GM23338 (cell line): ENCODE results near the gene CMPK1. TPM values are rescaled to one million over a fixed set of nuclear protein-coding genes. Genes with fewer than 3 reads are reported as not detected.

Source experiments
- ATAC-seq: fragments of 200-7000 bp; cut with Tn5 transposase; 3 replicates; pipeline ENCODE4 v1.9.1; 2020
- DNase-seq: peaks from one replicate; pipeline ENCODE4 v3.0.0-alpha.2; 2015; ENCODE audit warnings: low spot score
- H2AFZ ChIP-seq: fragments of 200-600 bp; sonication (generic); 2 replicates; pipeline ENCODE4 v1.8.0; 2016; ENCODE audit warnings: antibody characterized with exemption, mild to moderate bottlenecking, moderate library complexity
- H3F3A ChIP-seq: fragments of 200-600 bp; sonication (generic); replicated peaks from 2 replicates; pipeline ENCODE4 v1.8.0; 2017; ENCODE audit warnings: antibody characterized with exemption, mixed run types, low read depth
- H3K27ac ChIP-seq: fragments of 200-600 bp; sonication (generic); 2 replicates; pipeline ENCODE4 v1.6.1; 2016; ENCODE audit warnings: low read depth
- H3K27me3 ChIP-seq: fragments of 200-600 bp; sonication (generic); 2 replicates; pipeline ENCODE4 v1.8.0; 2016; ENCODE audit warnings: mild to moderate bottlenecking, mixed run types, moderate library complexity; ENCODE audit not compliant: insufficient read depth
- H3K36me3 ChIP-seq: fragments of 200-600 bp; sonication (generic); 2 replicates; pipeline ENCODE4 v1.8.0; 2016; ENCODE audit warnings: mild to moderate bottlenecking; ENCODE audit not compliant: insufficient read depth
- H3K4me1 ChIP-seq: fragments of 200-600 bp; sonication (generic); 2 replicates; pipeline ENCODE4 v1.8.0; 2016; ENCODE audit warnings: mild to moderate bottlenecking, moderate library complexity; ENCODE audit not compliant: insufficient read depth
- H3K4me2 ChIP-seq: fragments of 200-600 bp; sonication (generic); 2 replicates; pipeline ENCODE4 v1.7.1; 2017; ENCODE audit warnings: mixed run types
- H3K4me3 ChIP-seq: fragments of 200-600 bp; sonication (generic); 2 replicates; pipeline ENCODE4 v1.6.1; 2016; ENCODE audit warnings: mixed run types
- H3K79me2 ChIP-seq: fragments of 200-600 bp; sonication (generic); replicated peaks from 2 replicates; pipeline ENCODE4 v1.8.0; 2017; ENCODE audit warnings: mild to moderate bottlenecking; ENCODE audit not compliant: insufficient read depth
- H3K9me2 ChIP-seq: fragments of 200-600 bp; sonication (generic); 2 replicates; pipeline ENCODE4 v1.8.0; 2017; ENCODE audit not compliant: insufficient read depth
- H4K20me1 ChIP-seq: fragments of 200-600 bp; sonication (generic); replicated peaks from 2 replicates; pipeline ENCODE4 v1.8.0; 2017; ENCODE audit warnings: mild to moderate bottlenecking; ENCODE audit not compliant: insufficient read depth
- H3K27ac Mint-ChIP-seq: 2 replicates; pipeline ENCODE4 v1.8.0; 2020; ENCODE audit warnings: inconsistent platforms, mild to moderate bottlenecking, moderate library complexity, mixed read lengths
- H3K27me3 Mint-ChIP-seq: 3 replicates; pipeline ENCODE4 v1.8.0; 2022; ENCODE audit warnings: low read depth, mild to moderate bottlenecking, moderate library complexity, mixed read lengths, inconsistent platforms; ENCODE audit not compliant: insufficient read depth, poor library complexity
- H3K36me3 Mint-ChIP-seq: 3 replicates; pipeline ENCODE4 v1.8.0; 2021; ENCODE audit warnings: low read depth, mild to moderate bottlenecking, inconsistent platforms, moderate library complexity, mixed read lengths
- H3K4me1 Mint-ChIP-seq: 3 replicates; pipeline ENCODE4 v1.8.0; 2020; ENCODE audit warnings: mild to moderate bottlenecking, inconsistent platforms, mixed read lengths
- H3K4me3 Mint-ChIP-seq: 3 replicates; pipeline ENCODE4 v1.8.0; 2021; ENCODE audit warnings: moderate library complexity, mild to moderate bottlenecking, inconsistent platforms, mixed read lengths
- H3K9me3 Mint-ChIP-seq: 3 replicates; pipeline ENCODE4 v1.8.0; 2020; ENCODE audit warnings: moderate library complexity, mild to moderate bottlenecking, inconsistent platforms, mixed read lengths
- CTCF ChIP-seq, 2 experiments: fragments of 200-600 bp in 1 of 2; sonication (generic) in 1 of 2; conservative IDR thresholded peaks; 2 replicates each; pipeline versions ENCODE4 v1.5.1 to v1.6.1; 2016 to 2017; ENCODE audit warnings: antibody characterized with exemption in 2 of 2, low read depth in 2 of 2, mild to moderate bottlenecking in 2 of 2, moderate library complexity in 1 of 2
- EZH2 ChIP-seq: fragments of 200-600 bp; sonication (generic); IDR thresholded peaks from one replicate; pipeline ENCODE4 v1.8.0; 2017; ENCODE audit warnings: antibody characterized with exemption, mild to moderate bottlenecking, low read depth; ENCODE audit not compliant: unreplicated experiment
- EZH2phosphoT487 ChIP-seq: fragments of 200-600 bp; sonication (generic); IDR thresholded peaks from one replicate; pipeline ENCODE4 v1.8.1; 2018; ENCODE audit warnings: antibody characterized with exemption; ENCODE audit not compliant: unreplicated experiment
- JUNB ChIP-seq: IDR thresholded peaks from one replicate; pipeline ENCODE4 v1.6.1; 2016; ENCODE audit warnings: antibody characterized with exemption; ENCODE audit not compliant: unreplicated experiment
- NANOG ChIP-seq: IDR thresholded peaks from 2 replicates; pipeline ENCODE4 v1.6.1; 2016; ENCODE audit warnings: antibody characterized with exemption, borderline replicate concordance
- POLR2AphosphoS5 ChIP-seq: IDR thresholded peaks from 2 replicates; pipeline ENCODE4 v1.6.1; 2016; ENCODE audit warnings: antibody characterized with exemption, low read depth
- REST ChIP-seq: IDR thresholded peaks from one replicate; pipeline ENCODE4 v1.6.1; 2018; ENCODE audit warnings: antibody characterized with exemption; ENCODE audit not compliant: unreplicated experiment
- STAT1 ChIP-seq: IDR thresholded peaks from one replicate; pipeline ENCODE4 v1.6.1; 2016; ENCODE audit warnings: antibody characterized with exemption; ENCODE audit not compliant: unreplicated experiment
- ZNF114 ChIP-seq: fragments of 250-450 bp; sonication (Bioruptor Pico); IDR thresholded peaks from 2 replicates; pipeline ENCODE4 v1.5.0; 2020; ENCODE audit warnings: mild to moderate bottlenecking, moderate library complexity
- ZNF331 ChIP-seq: fragments of 250-450 bp; sonication (Bioruptor Pico); IDR thresholded peaks from 2 replicates; pipeline ENCODE4 v1.5.0; 2020; ENCODE audit warnings: low read depth, mild to moderate bottlenecking, moderate library complexity
- polyA plus RNA-seq: library from polyadenylated mRNA; unstranded; fragments of >200 nt; fragmentation: Nextera tagmentation; extraction: Ambion mirVana; gene quantifications from 2 replicates; pipeline ENCODE4 v1.2.1, GENCODE V29; 2016
- total RNA-seq: library from RNA; depleted of rRNA; stranded (reverse); fragments of >200 nt; shearing (Covaris generic); gene quantifications from 2 replicates; pipeline ENCODE4 v1.2.3, GENCODE V29; 2014

The CMPK1 gene
- total and polyA plus RNA-seq, 2 experiments from 2014 or later = 22.8 to 28.6 TPM

- TF ChIP-seq STAT1 (no peak), JUNB (no peak), EZH2phosphoT487 (no peak), EZH2 (no peak), ZNF331 (CRISPR knock-in tag) (no peak), POLR2AphosphoS5 (no peak), CTCF (conservative IDR thresholded peaks at IDR 0.05; ENCODE audit: low read depth in 2 of 2) (no peak), REST (no peak), NANOG (no peak)
- Histone ChIP-seq H3K27ac (no peak overlapping the region), H3F3A (no peaks in the 10 kb centered on the region), H3K4me2 (no peak overlapping the region), H3K4me3 (no peak overlapping the region), H4K20me1 (no peaks in the 10 kb centered on the region), H3K4me1 (no peaks in the 10 kb centered on the region), H3K27me3 (no peaks in the 10 kb centered on the region), H3K79me2 (no peaks in the 10 kb centered on the region), H3K36me3 (no peaks in the 10 kb centered on the region), H2AFZ (no peak overlapping the region), H3K9me2 (no peaks in the 10 kb centered on the region)
- Mint-ChIP-seq H3K27me3 (peaks cover 7% of the 10 kb centered on the region), H3K4me1 (no peaks in the 10 kb centered on the region), H3K36me3 (no peaks in the 10 kb centered on the region), H3K4me3 (no peak overlapping the region), H3K9me3 (no peaks in the 10 kb centered on the region), H3K27ac (no peak overlapping the region)
- no peak for DNase-seq
- no peak for ATAC-seq
Measured at GRCh38 chr1:47402591-47402990, 69.0 kb downstream of the CMPK1 start.

GRCh38 chr1:47403321-47403910, 69.8 kb downstream of the CMPK1 start:
- H3K27ac Mint-ChIP-seq = no peak overlapping the region
- no peak overlapping the region for H3K4me3 ChIP-seq
- TF ChIP-seq EZH2 = no peak
- TF ChIP-seq REST = no peak
- TF ChIP-seq STAT1 = no peak
- TF ChIP-seq ZNF114 (CRISPR knock-in tag) = no peak
- no peak for TF ChIP-seq CTCF (conservative IDR thresholded peaks at IDR 0.05; ENCODE audit: low read depth in 2 of 2)
- no peak for TF ChIP-seq JUNB

More at GRCh38 chr1:47403321-47403910, 69.8 kb downstream of the CMPK1 start:
- no peaks in the 10 kb centered on the region for H3K79me2 ChIP-seq
- no peaks in the 10 kb centered on the region for H3K27me3 ChIP-seq
- no peak overlapping the region for H3K4me3 Mint-ChIP-seq
- H3F3A ChIP-seq = no peaks in the 10 kb centered on the region
- H4K20me1 ChIP-seq = no peaks in the 10 kb centered on the region
- DNase-seq = no peak
- no peak for ATAC-seq
- H3K4me2 ChIP-seq = no peak overlapping the region
- no peak overlapping the region for H3K27ac ChIP-seq
- H3K9me2 ChIP-seq = no peaks in the 10 kb centered on the region
- no peaks in the 10 kb centered on the region for H3K9me3 Mint-ChIP-seq
- 0 out of 3 replicates have a peak, but pooled peaks cover 2% of the 10 kb centered on the region for H3K4me1 Mint-ChIP-seq
- H3K36me3 Mint-ChIP-seq = no peaks in the 10 kb centered on the region
- H3K27me3 Mint-ChIP-seq = peaks cover 8% of the 10 kb centered on the region
- no peaks in the 10 kb centered on the region for H3K36me3 ChIP-seq
- H3K4me1 ChIP-seq = no peaks in the 10 kb centered on the region
- no peak overlapping the region for H2AFZ ChIP-seq
